Iris pigment epithelial cell (primary cell): ENCODE results near the gene ARHGAP26.
"Not testable (repeated sequence)": the region's sequence is repeated elsewhere in the genome, so short reads cannot be mapped to it uniquely, and the experiment has no call there.

Experiments
- DNase-seq: peaks from one replicate; pipeline ENCODE4 v3.0.0-alpha.2; 2011; ENCODE audit warnings: low read depth

The ARHGAP26 gene

DNA sequence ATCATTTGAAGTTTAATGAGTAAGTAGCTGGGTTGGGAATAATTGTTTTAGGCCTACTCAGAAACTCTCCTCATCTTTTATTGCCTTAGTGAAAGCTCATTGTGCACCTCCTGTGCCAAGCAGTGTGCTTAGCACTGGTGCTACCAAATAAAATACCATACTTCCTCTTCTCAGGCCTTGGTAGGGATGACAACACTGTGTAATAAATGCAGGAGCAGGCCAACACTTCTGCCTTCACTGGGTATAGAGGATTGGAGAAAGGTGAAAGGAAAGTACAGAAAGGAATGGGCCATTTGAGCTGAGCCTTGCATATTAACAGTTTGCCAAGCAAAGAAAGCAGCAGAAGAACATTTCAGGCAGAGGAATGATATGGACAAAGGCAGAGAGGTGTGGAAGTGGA, 347.6 kb downstream of the ARHGAP26 start:
- DNase-seq = no peak

GRCh38 chr5:143118222-143118621, 348.0 kb downstream of the ARHGAP26 start:
- no peak for DNase-seq

DNA sequence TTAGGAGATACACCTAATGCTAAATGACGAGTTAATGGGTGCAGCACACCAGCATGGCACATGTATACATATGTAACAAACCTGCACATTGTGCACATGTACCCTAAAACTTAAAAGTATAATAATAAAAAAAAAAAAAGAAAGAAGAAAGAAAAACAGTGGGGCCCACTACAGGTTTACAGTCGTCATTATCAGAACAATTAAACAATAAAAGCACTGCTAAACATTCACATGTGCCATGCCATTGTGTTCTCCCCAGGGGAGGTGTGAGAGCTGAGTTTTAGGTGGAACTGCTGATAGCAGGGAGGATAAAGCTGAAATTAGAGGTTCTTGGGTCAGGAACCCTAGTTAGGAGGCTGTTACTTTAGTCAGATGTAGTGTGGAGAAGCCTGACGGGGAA, 348.6 kb downstream of the ARHGAP26 start:
- DNase-seq = not testable (repeated sequence)

DNA sequence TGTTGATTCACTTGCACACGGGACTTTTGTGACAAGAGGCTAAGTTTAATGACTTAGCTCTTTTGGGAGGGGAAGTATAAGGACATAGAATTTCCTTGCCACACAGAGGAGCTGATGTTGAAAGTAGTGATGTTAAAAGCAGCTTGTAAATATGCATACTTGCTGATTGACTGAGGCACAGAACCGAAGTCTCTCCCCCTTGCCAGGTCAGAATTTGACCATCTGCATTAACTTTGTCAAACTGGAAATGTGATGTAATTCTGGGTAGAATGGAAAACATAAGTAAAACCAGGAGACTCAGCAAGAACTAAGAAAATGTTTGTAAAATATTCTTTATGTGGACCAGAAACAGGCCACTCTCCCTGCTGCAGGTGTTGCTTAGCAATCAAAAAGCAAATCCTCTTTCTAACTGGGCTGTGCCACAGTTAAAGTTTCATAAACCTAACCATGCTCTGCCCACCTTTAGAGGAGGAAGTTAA, 349.2 kb downstream of the ARHGAP26 start:
- DNase-seq = peak; percentile 17

DNA sequence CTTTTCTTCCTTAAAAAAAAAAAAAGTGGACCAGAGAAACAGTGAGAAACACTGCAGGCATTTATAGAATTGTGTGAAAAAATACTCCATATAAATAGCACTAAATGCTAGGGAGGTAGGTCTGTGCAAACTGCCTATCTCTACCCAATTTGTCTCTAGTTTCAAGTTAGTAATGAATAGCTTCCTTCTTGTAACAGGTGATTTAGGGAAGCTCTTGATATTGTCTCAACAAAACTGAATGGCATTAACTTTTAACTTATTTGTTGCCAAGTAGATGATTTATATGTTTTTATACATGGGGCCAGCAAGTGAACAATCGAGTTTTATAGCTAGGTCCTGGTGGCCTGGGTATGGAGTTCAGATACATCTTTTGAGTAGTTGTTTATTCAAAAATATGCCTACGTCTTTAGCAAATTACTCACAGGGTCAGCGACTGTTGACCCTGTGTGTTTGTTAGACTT, 349.7 kb downstream of the ARHGAP26 start:
- DNase-seq = no peak

DNA sequence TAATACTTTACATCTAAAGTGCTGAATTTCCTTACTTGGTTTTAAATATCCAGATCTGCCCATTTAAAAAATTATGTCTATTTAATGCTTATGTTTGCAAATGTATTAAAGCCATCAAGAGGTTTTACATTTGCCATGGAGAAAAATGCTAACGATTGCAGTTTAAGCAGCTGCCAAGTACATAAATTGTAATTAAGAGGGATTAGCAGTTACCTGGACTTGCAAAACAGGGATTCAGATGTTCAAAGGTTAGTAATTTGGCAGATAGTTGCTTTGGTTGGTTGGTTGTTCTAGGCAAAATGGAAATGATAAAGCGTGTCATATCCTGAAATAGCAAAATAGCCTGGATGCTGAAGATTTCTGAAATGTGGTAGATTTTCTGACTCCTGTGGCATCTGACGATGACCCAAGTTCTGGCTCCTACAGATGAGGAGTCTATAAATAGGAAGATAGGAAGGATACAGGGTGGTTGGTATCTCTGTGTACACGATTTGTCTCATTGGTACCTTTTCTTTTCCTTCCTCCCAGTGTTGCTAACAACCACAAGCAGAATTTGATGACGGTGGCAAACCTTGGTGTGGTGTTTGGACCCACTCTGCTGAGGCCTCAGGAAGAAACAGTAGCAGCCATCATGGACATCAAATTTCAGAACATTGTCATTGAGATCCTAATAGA, 350.4 kb downstream of the ARHGAP26 start:
- no peak for DNase-seq

- DNase-seq = no peak
These were observed 350.9 kb downstream of the ARHGAP26 start for GRCh38 chr5:143121135-143121475.

DNA sequence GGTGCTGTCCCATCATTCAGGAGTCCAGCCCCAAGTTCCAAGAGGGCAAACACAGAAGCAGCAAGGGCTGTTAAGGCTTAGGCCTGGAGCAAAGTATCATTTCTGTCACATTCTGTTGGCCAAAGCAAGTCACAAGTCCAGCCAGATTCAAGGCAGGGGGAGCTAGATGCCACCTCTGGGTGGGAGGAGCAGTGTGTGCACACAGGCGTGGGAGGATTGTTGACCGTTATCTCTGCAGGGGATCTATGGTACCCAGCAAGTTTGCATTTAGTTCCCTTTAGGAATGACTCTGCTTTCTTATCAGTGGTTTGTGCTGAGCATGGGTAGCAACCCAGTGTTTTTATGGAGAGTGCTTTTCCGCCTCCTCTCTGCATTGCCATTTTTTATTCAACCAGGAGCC, 354.4 kb downstream of the ARHGAP26 start:
- no peak for DNase-seq

DNA sequence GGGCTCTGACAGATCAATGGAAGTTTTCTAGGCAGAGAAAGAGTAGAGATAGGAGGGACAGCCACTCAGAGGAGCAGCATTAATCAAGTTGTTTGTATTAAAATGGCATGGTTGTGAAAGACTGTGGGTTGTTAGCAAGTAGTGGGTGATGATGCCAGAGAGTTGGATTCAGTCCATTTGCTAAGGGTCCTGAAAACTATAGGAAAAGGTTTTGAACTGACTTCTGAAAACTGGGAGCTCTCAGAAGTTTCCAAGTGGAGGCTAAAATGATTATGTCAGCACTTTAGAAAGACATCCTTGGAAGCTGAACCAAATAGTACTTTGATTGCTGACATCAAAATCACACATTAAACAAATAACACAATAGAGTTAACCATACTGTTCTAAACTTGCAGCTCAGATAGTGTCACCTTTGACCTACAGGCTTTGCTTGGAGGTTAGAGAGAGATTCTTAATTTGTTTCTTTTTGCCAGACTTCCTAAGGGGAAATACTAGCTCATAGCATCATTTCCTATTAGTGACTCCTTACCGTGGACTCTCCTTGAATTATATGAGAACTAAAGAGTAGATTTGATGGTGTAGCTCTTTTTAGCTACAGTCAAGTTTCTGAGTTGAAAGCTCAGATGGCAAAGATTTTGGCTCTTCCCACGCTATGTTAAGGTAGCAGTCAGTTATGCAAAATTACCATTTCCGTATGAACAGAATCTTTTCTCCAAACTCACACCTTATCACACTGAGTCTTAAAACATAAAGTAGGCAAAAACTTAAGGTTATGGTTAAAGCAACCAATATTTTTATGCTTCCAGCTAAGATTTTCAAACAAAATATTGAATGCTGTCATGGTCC, 356.2 kb downstream of the ARHGAP26 start:
- no peak for DNase-seq

DNA sequence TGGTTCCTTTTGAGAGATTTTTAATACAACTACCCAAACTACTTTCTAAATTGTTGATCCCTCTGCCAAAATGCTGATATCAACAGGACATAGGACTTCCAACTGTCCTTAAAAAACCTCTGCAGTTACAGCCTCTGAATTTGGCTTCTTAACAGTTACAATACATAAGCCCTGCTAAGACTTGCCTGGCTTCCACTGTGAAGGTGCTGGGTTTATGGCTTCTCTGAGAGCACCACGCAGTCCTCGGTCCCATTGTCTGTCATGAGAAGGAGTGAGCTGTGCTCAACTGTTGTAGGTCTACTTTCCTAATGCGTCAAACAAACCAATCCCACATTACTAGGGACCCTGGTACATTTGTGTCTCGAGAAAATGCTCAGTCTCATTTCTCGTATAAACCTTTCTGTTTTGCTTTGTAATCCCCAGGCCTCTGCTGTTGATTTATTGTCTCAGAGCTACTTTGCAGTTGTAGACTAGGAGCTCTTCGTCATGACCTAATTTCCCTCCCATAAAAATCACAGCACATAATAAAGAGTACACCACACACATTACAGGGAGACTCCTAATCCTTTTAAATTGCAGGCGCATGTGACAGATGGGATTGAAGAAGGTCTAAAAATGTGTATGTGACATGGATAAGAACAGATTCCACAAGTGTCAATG, 358.4 kb downstream of the ARHGAP26 start:
- DNase-seq = no peak

DNA sequence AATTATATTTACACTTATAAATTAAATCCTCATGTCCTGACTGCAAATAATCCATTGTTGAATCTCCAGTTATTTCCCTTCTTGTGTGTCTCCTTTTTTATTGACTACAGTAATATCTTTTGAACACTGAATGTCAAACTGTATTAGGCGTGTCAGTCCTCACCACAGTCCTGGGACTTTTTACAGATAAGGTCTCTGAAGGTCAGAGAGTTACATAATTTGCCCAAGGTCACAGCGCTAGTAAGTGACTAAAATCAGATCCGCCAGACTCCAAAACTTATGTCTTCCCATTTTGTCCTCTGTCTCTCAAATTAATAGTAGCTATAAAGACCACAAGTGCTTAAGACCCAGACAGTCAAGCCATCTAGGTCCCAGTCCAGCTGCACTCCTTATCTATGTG, 359.0 kb downstream of the ARHGAP26 start:
- no peak for DNase-seq

DNA sequence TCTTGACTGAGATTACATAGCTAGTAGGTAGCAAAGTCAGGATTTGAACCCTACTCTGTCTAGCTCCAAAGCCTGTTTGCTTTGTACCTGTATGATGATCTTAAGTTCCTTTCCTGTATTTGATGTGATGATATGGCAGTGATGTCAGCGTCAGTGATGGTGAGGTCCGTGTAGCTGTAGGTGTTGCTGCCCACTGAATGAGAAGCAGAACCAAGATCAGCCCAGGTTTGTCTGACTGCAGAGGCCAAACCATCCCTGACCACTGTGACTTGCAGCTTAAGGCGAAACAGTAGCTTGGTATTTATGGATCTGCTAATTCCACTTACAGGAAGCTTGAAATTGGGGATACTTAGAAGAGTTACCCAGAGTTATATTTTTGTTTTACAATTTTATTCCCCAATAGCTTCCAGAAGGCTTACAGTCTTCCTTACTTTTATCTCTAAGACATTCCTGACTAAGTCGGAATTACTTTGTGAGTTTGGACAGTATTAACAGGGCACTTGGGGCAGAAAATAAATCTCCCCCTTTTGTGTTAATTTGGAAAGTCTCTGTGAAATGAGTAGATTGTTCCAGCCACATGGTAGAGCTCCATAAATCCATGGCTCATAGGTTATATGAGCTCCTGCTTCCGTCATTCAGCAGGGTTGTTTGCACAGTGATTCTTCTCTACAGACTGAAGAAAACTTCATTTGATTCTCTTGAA, 359.9 kb downstream of the ARHGAP26 start:
- DNase-seq = peak; percentile 22

- DNase-seq = no peak
These were observed 360.6 kb downstream of the ARHGAP26 start for GRCh38 chr5:143130613-143131305.

DNA sequence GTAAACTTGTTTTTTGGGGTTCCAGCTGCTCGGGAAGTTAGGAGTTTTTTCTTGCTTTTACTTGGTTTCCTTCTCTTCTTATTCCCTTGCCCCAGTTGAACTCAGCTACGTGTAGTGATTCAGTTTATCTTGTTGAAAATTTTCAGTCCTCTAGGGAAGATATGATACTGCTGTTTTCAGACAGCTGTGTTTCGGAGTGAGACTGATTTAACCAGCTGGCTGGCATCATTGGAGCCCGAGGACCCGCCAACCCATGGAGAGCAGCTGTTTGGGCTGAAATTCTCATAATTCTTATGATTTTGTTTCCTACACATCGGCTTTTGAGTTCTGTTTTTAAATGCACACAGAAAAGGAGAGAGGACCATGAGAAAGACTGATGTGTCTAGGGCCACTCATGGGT, 361.8 kb downstream of the ARHGAP26 start:
- DNase-seq = no peak

DNA sequence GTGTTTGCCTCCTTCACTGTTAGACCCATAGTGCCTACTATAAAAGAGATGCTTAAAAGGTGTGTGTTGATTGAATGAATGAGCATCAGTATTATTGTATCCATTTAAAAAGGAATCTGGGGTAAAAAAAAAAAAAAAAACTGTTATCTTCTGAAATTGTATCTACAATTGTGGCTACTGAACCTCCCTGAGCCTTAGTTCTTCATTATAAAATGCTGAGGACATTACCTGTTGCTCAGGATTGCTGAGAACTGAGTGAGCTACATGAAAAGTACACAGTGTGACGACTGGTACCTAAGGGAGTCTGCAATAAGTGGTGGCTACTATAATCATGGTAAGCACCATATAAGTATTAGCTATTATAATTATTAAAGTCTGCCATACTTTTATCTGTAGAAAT, 362.6 kb downstream of the ARHGAP26 start:
- DNase-seq = no peak

DNA sequence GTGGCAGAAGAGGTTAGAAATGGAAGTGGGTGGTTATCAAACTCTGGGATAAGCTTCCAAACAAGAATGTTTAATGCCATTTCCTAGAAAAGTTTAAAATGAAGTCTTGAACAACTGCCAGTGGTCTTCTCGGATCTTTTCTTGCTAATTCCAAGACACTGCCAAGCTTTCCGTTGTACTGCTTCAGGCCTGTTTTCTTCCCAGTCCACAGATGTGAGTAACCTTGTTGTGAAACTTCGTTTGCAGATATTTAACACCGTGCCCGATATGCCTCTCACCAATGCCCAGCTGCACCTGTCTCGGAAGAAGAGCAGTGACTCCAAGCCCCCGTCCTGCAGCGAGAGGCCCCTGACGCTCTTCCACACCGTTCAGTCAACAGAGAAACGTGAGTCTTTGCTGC, 363.5 kb downstream of the ARHGAP26 start:
- peak; percentile 25 for DNase-seq

- peak; percentile 16 for DNase-seq
These were observed 364.1 kb downstream of the ARHGAP26 start for GRCh38 chr5:143134269-143134668.

DNA sequence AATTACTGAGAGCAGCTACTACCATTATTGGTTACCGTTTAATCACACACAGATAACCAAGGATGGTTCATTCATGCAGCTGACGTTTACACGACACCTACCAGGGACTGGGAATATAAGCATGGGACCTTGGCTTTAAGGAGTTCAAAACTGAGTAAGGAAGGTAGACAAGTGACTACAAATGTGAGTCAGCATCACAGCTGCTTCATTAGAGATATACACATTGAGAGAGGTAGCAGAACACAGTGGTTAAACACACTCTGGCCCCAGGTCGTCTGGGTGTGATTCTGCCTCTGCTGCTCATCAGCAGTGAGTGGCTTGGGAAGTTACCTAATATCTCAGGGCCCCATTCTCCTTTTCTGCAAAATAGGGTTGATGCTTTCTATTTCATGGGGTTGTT, 364.7 kb downstream of the ARHGAP26 start:
- no peak for DNase-seq

DNA sequence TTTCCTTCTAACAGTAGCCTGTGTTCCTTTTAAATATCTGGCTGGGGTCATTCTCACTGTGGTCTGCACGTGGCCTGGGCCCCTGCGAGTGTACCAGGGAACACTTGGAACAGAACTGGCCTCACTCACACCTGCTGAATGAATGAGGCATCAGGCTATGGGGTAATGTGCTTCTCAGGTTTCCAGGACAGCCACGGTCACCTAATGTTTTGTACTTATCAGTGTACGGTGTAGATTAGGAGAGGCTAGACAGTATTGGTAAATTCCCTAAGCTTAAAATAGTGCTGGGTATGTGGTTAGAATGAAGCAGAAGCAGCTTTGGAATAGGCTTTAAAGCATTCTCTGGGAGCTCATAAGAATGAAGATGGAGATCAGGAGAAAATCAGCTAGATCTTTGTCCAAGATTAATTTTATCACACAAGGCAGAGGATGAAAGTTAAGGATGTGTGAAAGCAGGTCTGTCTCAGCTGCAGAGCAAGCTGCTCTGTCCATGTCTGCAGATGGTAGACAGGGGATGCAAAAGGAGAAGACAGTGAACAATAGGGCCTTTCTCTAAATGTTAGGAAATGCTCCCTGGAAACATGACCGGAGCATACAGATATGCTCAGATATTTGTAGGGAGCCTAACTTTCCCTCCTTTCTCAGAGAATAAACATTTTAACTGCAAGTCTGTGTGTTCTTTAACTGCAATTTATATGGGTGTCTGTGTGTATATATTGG, 365.8 kb downstream of the ARHGAP26 start:
- DNase-seq = peak; percentile 36

DNA sequence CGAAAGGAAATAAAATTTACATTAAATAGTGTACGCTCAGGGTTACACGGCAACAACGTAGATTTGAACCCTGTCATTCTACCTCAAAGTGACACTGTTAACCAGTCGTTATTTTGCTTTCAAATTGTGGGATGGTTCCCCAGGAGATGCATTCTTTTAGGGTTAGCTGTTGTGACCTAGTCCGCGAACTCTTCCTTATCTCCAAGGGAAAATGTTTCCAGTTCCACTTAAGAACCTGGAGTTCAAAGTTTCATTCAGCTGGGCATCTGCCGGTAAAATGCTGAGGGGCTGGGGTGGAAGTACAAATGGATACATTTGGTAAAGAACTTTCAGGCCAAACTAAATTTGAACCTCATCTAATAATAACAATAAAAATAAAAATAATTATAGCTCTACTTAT, 368.7 kb downstream of the ARHGAP26 start:
- no peak for DNase-seq

GRCh38 chr5:143139585-143139984, 369.4 kb downstream of the ARHGAP26 start:
- DNase-seq = no peak
